Trophoblast cell (in vitro differentiated cells and primary cell): ENCODE results near the gene TTLL10.

Experiments used
- DNase-seq, 2 donors: peaks; one replicate each; pipeline ENCODE4 v3.0.0-alpha.2; 2016
- H2AFZ ChIP-seq: 2 replicates; pipeline ENCODE4 v1.6.1; 2013; ENCODE audit warnings: low read length, moderate library complexity, mild to moderate bottlenecking; ENCODE audit not compliant: insufficient read depth, poor library complexity
- H2AK5ac ChIP-seq: 2 replicates; pipeline ENCODE4 v1.6.1; 2013; ENCODE audit warnings: mild to moderate bottlenecking, low read length
- H2BK120ac ChIP-seq: 2 replicates; pipeline ENCODE4 v1.6.1; 2013; ENCODE audit warnings: low read length, mild to moderate bottlenecking, moderate library complexity; ENCODE audit not compliant: insufficient read depth, poor library complexity
- H2BK12ac ChIP-seq: 2 replicates; pipeline ENCODE4 v1.6.1; 2013; ENCODE audit warnings: mild to moderate bottlenecking, low read length, moderate library complexity
- H2BK5ac ChIP-seq: 2 replicates; pipeline ENCODE4 v1.6.1; 2013; ENCODE audit warnings: low read length, low read depth, moderate library complexity, mild to moderate bottlenecking; ENCODE audit not compliant: poor library complexity
- H3K14ac ChIP-seq: 2 replicates; pipeline ENCODE4 v1.6.1; 2013; ENCODE audit warnings: mild to moderate bottlenecking, low read length
- H3K18ac ChIP-seq: 2 replicates; pipeline ENCODE4 v1.6.1; 2013; ENCODE audit warnings: mild to moderate bottlenecking, low read length
- H3K23ac ChIP-seq: 2 replicates; pipeline ENCODE4 v1.6.1; 2013; ENCODE audit warnings: low read length
- H3K27ac ChIP-seq: 2 replicates; pipeline ENCODE4 v1.5.1; 2013; ENCODE audit warnings: low read depth, mild to moderate bottlenecking, inconsistent platforms, low read length, moderate library complexity
- H3K27me3 ChIP-seq: 2 replicates; pipeline ENCODE4 v1.6.1; 2013; ENCODE audit warnings: inconsistent platforms, mild to moderate bottlenecking, low read length, moderate library complexity; ENCODE audit not compliant: insufficient read depth
- H3K36me3 ChIP-seq, 2 experiments: 1 replicate in 1 of 2; 2 replicates in 1 of 2; pipeline ENCODE4 v1.6.1; 2013; ENCODE audit warnings: low read length in 2 of 2, mild to moderate bottlenecking in 2 of 2, moderate library complexity in 1 of 2; ENCODE audit not compliant: insufficient read depth in 2 of 2, control insufficient read depth in 1 of 2
- H3K4ac ChIP-seq: 2 replicates; pipeline ENCODE4 v1.6.1; 2013; ENCODE audit warnings: low read depth, mild to moderate bottlenecking, low read length, moderate library complexity
- H3K4me1 ChIP-seq, 2 experiments: 1 replicate in 1 of 2; 2 replicates in 1 of 2; pipeline ENCODE4 v1.6.1; 2013; ENCODE audit warnings: low read length in 2 of 2, mild to moderate bottlenecking in 2 of 2, moderate library complexity in 1 of 2; ENCODE audit not compliant: insufficient read depth in 2 of 2, control insufficient read depth in 1 of 2
- H3K4me2 ChIP-seq: 2 replicates; pipeline ENCODE4 v1.6.1; 2013; ENCODE audit warnings: inconsistent platforms, mild to moderate bottlenecking, low read length, moderate library complexity
- H3K4me3 ChIP-seq: 2 replicates; pipeline ENCODE4 v1.5.1; 2013; ENCODE audit warnings: mild to moderate bottlenecking, low read depth, low read length, inconsistent platforms
- H3K79me1 ChIP-seq: one replicate; pipeline ENCODE4 v1.6.1; 2013; ENCODE audit warnings: low read length
- H3K79me2 ChIP-seq: 2 replicates; pipeline ENCODE4 v1.6.1; 2013; ENCODE audit warnings: low read length, mild to moderate bottlenecking; ENCODE audit not compliant: control insufficient read depth, insufficient read depth, poor library complexity
- H3K9ac ChIP-seq: 2 replicates; pipeline ENCODE4 v1.6.1; 2013; ENCODE audit warnings: mild to moderate bottlenecking, low read length
- H3K9me3 ChIP-seq: 2 replicates; pipeline ENCODE4 v1.6.1; 2013; ENCODE audit warnings: low read depth, mild to moderate bottlenecking, control low read depth, inconsistent platforms, low read length; ENCODE audit not compliant: insufficient read depth
- H4K12ac ChIP-seq: 2 replicates; pipeline ENCODE4 v1.6.1; 2013; ENCODE audit warnings: low read depth, mild to moderate bottlenecking, low read length, moderate library complexity
- H4K8ac ChIP-seq: 2 replicates; pipeline ENCODE4 v1.6.1; 2013; ENCODE audit warnings: low read depth, mild to moderate bottlenecking, low read length, moderate library complexity
- H4K91ac ChIP-seq: one replicate; pipeline ENCODE4 v1.6.1; 2013; ENCODE audit warnings: low read depth, mild to moderate bottlenecking, low read length, moderate library complexity
- WGBS: extraction: QIAGEN DNeasy Blood & Tissue Kit; methylation state at CpG from one replicate; pipeline ENCODE4 v1.1.7; 2013; ENCODE audit warnings: missing lambda C conversion rate; ENCODE audit not compliant: insufficient read length, insufficient coverage; ENCODE audit errors: extremely low coverage; 5-methylcytosine and 5-hydroxymethylcytosine counted together

The TTLL10 gene

GRCh38 chr1:1213345-1214265 is 39.9 kb downstream of the TTLL10 start, which contains the start of gene TNFRSF4:
TSS of gene TNFRSF4 (minus strand) at chr1:1214153. CDS start at chr1:1214127, 26 bp downstream.
- Histone ChIP-seq H3K9ac (no peak within 1 kb of the TSS), H2BK120ac (no peak within 1 kb of the TSS), H3K27ac (no peak within 1 kb of the TSS), H3K36me3 (peaks cover 28 to 32% of the 10 kb centered on the region in 2 experiments), H3K4me1 (no peaks in the 10 kb centered on the region), H4K8ac (no peak within 1 kb of the TSS), H3K14ac (no peak within 1 kb of the TSS), H3K18ac (no peak within 1 kb of the TSS), H2BK5ac (no peak within 1 kb of the TSS), H3K4me2 (no peak within 1 kb of the TSS), H3K4me3 (no peak within 1 kb of the TSS), H3K23ac (no peak within 1 kb of the TSS), H3K9me3 (peaks cover 7% of the 10 kb centered on the region), H3K4ac (no peak within 1 kb of the TSS), H4K91ac (no peak within 1 kb of the TSS), H4K12ac (no peak within 1 kb of the TSS), H3K27me3 (no peaks in the 10 kb centered on the region), H2BK12ac (no peak within 1 kb of the TSS), H2AK5ac (no peak within 1 kb of the TSS), H2AFZ (no peak within 1 kb of the TSS), H3K79me2 (no peaks in the 10 kb centered on the region), H3K79me1 (no peaks in the 10 kb centered on the region)
- peak in 1 of 2 donors; percentile 21 for DNase-seq
- WGBS, result no CpG with 5 or more reads among the region's 56 CpGs

- Histone ChIP-seq H3K79me2 (no peaks in the 10 kb centered on the region), H4K12ac (no peak overlapping the region), H3K36me3 (peaks cover 42 to 48% of the 10 kb centered on the region in 2 experiments), H3K79me1 (no peaks in the 10 kb centered on the region), H3K18ac (no peak overlapping the region), H4K8ac (no peak overlapping the region), H3K4me2 (no peak overlapping the region), H2AFZ (no peak overlapping the region), H4K91ac (no peak overlapping the region), H2BK120ac (no peak overlapping the region), H3K23ac (no peak overlapping the region), H3K4me3 (peak overlapping the region; percentile 6), H2AK5ac (no peak overlapping the region), H3K9me3 (peaks cover 7% of the 10 kb centered on the region), H3K4ac (no peak overlapping the region), H3K14ac (no peak overlapping the region), H2BK5ac (no peak overlapping the region), H2BK12ac (no peak overlapping the region), H3K9ac (no peak overlapping the region), H3K27ac (no peak overlapping the region), H3K4me1 (no peaks in the 10 kb centered on the region), H3K27me3 (no peaks in the 10 kb centered on the region)
- no CpG with 5 or more reads among the region's 11 CpGs for WGBS
- DNase-seq, result no peak
These were observed 41.5 kb downstream of the TTLL10 start for GRCh38 chr1:1215080-1215676.

GRCh38 chr1:1215881-1216605 is 42.4 kb downstream of the TTLL10 start:
- Histone ChIP-seq H3K36me3 (peaks cover 51 to 56% of the 10 kb centered on the region in 2 experiments), H3K27me3 (no peaks in the 10 kb centered on the region), H3K27ac (no peak overlapping the region), H3K9ac (no peak overlapping the region), H4K8ac (no peak overlapping the region), H3K4me3 (no peak overlapping the region), H2BK120ac (no peak overlapping the region), H3K4me2 (no peak overlapping the region), H2BK12ac (no peak overlapping the region), H4K91ac (no peak overlapping the region), H2BK5ac (no peak overlapping the region), H3K79me1 (no peaks in the 10 kb centered on the region), H3K23ac (no peak overlapping the region), H3K14ac (no peak overlapping the region), H3K9me3 (peaks cover 7% of the 10 kb centered on the region), H3K4ac (no peak overlapping the region), H2AK5ac (no peak overlapping the region), H3K18ac (no peak overlapping the region), H3K79me2 (no peaks in the 10 kb centered on the region), H2AFZ (no peak overlapping the region), H3K4me1 (no peaks in the 10 kb centered on the region), H4K12ac (no peak overlapping the region)
- no peak for DNase-seq
- WGBS, result no CpG with 5 or more reads among the region's 21 CpGs

- H3K9ac ChIP-seq, result no peak overlapping the region
- no CpG with 5 or more reads among the region's 74 CpGs for WGBS
- H3K27me3 ChIP-seq, result no peaks in the 10 kb centered on the region
- H4K8ac ChIP-seq, result no peak overlapping the region
- H3K18ac ChIP-seq, result no peak overlapping the region
- H3K23ac ChIP-seq, result no peak overlapping the region
- no peak overlapping the region for H3K27ac ChIP-seq
- H2BK12ac ChIP-seq, result no peak overlapping the region
- no peaks in the 10 kb centered on the region for H3K79me2 ChIP-seq
- H4K12ac ChIP-seq, result no peak overlapping the region
- no peak overlapping the region for H4K91ac ChIP-seq
- no peak overlapping the region for H3K14ac ChIP-seq
- DNase-seq, result no peak
- no peak overlapping the region for H3K4me2 ChIP-seq
- peaks cover 60 to 65% of the 10 kb centered on the region in 2 experiments for H3K36me3 ChIP-seq
- H3K4me1 ChIP-seq, result no peaks in the 10 kb centered on the region
- H3K4ac ChIP-seq, result no peak overlapping the region
- H2BK5ac ChIP-seq, result no peak overlapping the region
- H2AFZ ChIP-seq, result no peak overlapping the region
- H2BK120ac ChIP-seq, result no peak overlapping the region
- H2AK5ac ChIP-seq, result no peak overlapping the region
- H3K79me1 ChIP-seq, result no peaks in the 10 kb centered on the region
- peaks cover 7% of the 10 kb centered on the region for H3K9me3 ChIP-seq
- H3K4me3 ChIP-seq, result no peak overlapping the region
These were observed 43.3 kb downstream of the TTLL10 start for GRCh38 chr1:1216770-1217620.
